H1 (cell line): ENCODE measurements around the gene FAM193B. TPM values are rescaled to one million over a fixed set of nuclear protein-coding genes. Genes with fewer than 3 reads are reported as not detected.

Source experiments
- CBX5 ChIP-seq: fragments of 300-800, 300-1000 bp; sonication (generic); IDR thresholded peaks from 2 replicates; pipeline ENCODE4 v1.7.1; 2016; ENCODE audit warnings: antibody characterized with exemption, low read length, low read depth
- CBX8 ChIP-seq: fragments of 300-800, 300-1000 bp; sonication (generic); IDR thresholded peaks from 2 replicates; pipeline ENCODE4 v1.7.1; 2016; ENCODE audit warnings: low read depth, low read length, borderline replicate concordance
- GABPA ChIP-seq: IDR thresholded peaks from 2 replicates; pipeline ENCODE4 v1.6.1; 2011; ENCODE audit warnings: mild to moderate bottlenecking, low read length, moderate library complexity, borderline replicate concordance; ENCODE audit not compliant: insufficient read depth
- PHF8 ChIP-seq: fragments of 200-600 bp; sonication (generic); conservative IDR thresholded peaks from 2 replicates; pipeline ENCODE4 v1.7.1; 2012; ENCODE audit warnings: low read depth, mild to moderate bottlenecking, inconsistent platforms, low read length, moderate library complexity
- polyA plus RNA-seq, 7 experiments: library from polyadenylated mRNA; depleted of rRNA in 3 of 7; stranded (reverse) in 5 of 7; unstranded in 2 of 7; fragments of >200 nt in 5 of 7; fragments of 200-250 nt in 2 of 7; gene quantifications; 1 replicate in 5 of 7; 2 replicates in 1 of 7; 4 replicates in 1 of 7; pipeline versions ENCODE4 v1.2.1 to v1.2.3, GENCODE V29; 2011 to 2013; ENCODE audit warnings: missing spikeins in 2 of 7, mixed read lengths in 2 of 7
- total RNA-seq: library from RNA; stranded (reverse); fragmentation: NEBNext Ultra II Directional; extraction: Animal tissue kit (Norgen Biotek cat#: 25700); gene quantifications from 2 replicates; pipeline ENCODE4 v1.2.1, GENCODE V29; 2021

The FAM193B gene
- total and polyA plus RNA-seq, 2 of the 8 experiments (the other 6 are each of a cell fraction or from before 2014, with no cell fraction given): 49.9 to 69.8 TPM

DNA sequence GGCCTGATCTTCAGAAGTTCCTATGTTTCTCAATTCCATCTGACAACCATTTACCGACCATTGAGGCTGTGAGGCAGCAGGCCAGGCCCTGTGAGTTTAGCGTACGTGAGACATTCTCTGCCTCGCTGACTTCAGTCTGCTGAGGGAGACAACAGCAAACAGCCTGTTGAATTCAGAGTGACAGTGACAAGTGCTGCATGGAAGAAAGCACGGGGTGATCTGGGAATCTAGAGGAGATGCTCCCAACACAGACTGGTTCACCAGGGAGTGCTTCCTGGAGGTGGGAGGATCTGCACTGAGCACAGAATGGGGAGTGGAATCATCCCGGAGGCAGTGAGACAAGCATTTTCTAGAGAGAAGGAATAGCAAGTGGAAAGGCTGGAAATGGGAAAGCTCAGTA lies 27.6 kb downstream of the FAM193B start (continued):
- no peak for TF ChIP-seq GABPA
- TF ChIP-seq PHF8: no peak
- no peak for TF ChIP-seq CBX8
- TF ChIP-seq CBX5: no peak
